ENCODE data around the gene SHISAL2A.

GRCh38 chr1:52634111-52634510 lies 1.1 kb downstream of the SHISAL2A start:
- TF ChIP-seq POLR2A (IDR thresholded peaks at IDR 0.05; ENCODE audit: low read depth, low read length): no peak
- TF ChIP-seq RAD21 (IDR thresholded peaks at IDR 0.05; ENCODE audit: low read length): no peak
- TF ChIP-seq, protein P1, sequence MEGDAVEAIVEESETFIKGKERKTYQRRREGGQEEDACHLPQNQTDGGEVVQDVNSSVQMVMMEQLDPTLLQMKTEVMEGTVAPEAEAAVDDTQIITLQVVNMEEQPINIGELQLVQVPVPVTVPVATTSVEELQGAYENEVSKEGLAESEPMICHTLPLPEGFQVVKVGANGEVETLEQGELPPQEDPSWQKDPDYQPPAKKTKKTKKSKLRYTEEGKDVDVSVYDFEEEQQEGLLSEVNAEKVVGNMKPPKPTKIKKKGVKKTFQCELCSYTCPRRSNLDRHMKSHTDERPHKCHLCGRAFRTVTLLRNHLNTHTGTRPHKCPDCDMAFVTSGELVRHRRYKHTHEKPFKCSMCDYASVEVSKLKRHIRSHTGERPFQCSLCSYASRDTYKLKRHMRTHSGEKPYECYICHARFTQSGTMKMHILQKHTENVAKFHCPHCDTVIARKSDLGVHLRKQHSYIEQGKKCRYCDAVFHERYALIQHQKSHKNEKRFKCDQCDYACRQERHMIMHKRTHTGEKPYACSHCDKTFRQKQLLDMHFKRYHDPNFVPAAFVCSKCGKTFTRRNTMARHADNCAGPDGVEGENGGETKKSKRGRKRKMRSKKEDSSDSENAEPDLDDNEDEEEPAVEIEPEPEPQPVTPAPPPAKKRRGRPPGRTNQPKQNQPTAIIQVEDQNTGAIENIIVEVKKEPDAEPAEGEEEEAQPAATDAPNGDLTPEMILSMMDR (conservative IDR thresholded peaks at IDR 0.05; ENCODE audit: low read depth, low read length): no peak
- no peak for TF ChIP-seq BHLHE40 (IDR thresholded peaks at IDR 0.05; ENCODE audit: low read depth, low read length)
- no peak for TF ChIP-seq SMC3 (IDR thresholded peaks at IDR 0.05; ENCODE audit: low read depth, low read length)
- no peak for TF ChIP-seq RFX5 (IDR thresholded peaks at IDR 0.05; ENCODE audit: low read depth, low read length)
- no peak for TF ChIP-seq USF2 (IDR thresholded peaks at IDR 0.05; ENCODE audit: low read depth, low read length)
